Measurements from ENCODE around the gene DCLRE1B.

The DCLRE1B gene

DNA sequence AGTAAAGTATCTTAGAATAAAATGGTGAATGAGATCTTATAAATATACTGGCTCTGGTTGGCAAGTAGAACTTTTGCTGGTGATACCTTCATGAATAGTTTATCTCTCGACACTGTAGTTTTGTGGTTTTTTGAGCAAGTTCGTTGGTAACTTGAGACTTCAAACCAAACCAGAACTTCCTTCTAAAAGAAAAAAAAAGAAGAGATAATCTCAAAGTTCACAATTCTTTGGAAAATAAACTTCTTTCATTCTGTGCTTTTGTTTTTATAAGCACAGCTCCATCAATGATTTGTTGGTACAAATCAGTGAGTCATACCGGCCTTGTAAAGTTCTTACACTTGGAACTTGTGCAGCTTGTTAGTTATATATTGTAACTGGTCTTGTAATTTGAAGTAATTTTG, 26.3 kb downstream of the DCLRE1B start:
- peaks cover 13% of the 10 kb centered on the region; the same call in 1 of the 2 replicates for H3F3A ChIP-seq (ENCODE audit: low read depth)
- peak overlapping the region; percentile 80 for H3K9ac ChIP-seq (ENCODE audit: low read depth, low read length, poor library complexity, severe bottlenecking)
- peaks cover 67% of the 10 kb centered on the region for H3K79me2 ChIP-seq (ENCODE audit: insufficient read depth, low read length)
- peak overlapping the region; percentile 100 for H3K4me2 ChIP-seq (ENCODE audit: low read depth, low read length, poor library complexity, severe bottlenecking)
- no peaks in the 10 kb centered on the region for H3K36me3 ChIP-seq (ENCODE audit: insufficient read depth, low read length)
- TF ChIP-seq EZH2phosphoT487 (IDR thresholded peaks at IDR 0.05; ENCODE audit: borderline replicate concordance) = no peak
- no peak for TF ChIP-seq CTCF (conservative IDR thresholded peaks at IDR 0.05; ENCODE audit: low read length)
- peaks cover 60% of the 10 kb centered on the region for H3K4me1 ChIP-seq (ENCODE audit: insufficient read depth, low read length, poor library complexity, severe bottlenecking)
- H4K20me1 ChIP-seq (ENCODE audit: insufficient read depth, low read length, poor library complexity, severe bottlenecking) = peaks cover 65% of the 10 kb centered on the region
- peak overlapping the region; percentile 79 for H3K4me3 ChIP-seq (ENCODE audit: low read length, poor library complexity, severe bottlenecking)
- no peaks in the 10 kb centered on the region for H3K27me3 ChIP-seq (ENCODE audit: insufficient read depth, low read length, poor library complexity, severe bottlenecking)
- H2AFZ ChIP-seq (ENCODE audit: low read length) = no peak overlapping the region
- no peaks in the 10 kb centered on the region for H3K9me3 ChIP-seq (ENCODE audit: insufficient read depth, low read depth, low read length)
- no peaks in the 10 kb centered on the region for H3K9me2 ChIP-seq (replicated peaks; ENCODE audit: low read depth, low read length)

GRCh38 chr1:113934006-113934405, 28.9 kb downstream of the DCLRE1B start:
- H3K9ac ChIP-seq (ENCODE audit: low read depth, low read length, poor library complexity, severe bottlenecking) = peak overlapping the region; percentile 80
- H3K27me3 ChIP-seq (ENCODE audit: insufficient read depth, low read length, poor library complexity, severe bottlenecking) = no peaks in the 10 kb centered on the region
- H3K9me3 ChIP-seq (ENCODE audit: insufficient read depth, low read depth, low read length) = no peaks in the 10 kb centered on the region
- no peaks in the 10 kb centered on the region for H3K36me3 ChIP-seq (ENCODE audit: insufficient read depth, low read length)
- TF ChIP-seq CTCF (conservative IDR thresholded peaks at IDR 0.05; ENCODE audit: low read length) (no peak), EZH2phosphoT487 (IDR thresholded peaks at IDR 0.05; ENCODE audit: borderline replicate concordance) (no peak)
- H2AFZ ChIP-seq (ENCODE audit: low read length) = no peak overlapping the region
- peak overlapping the region; percentile 100 for H3K4me2 ChIP-seq (ENCODE audit: low read depth, low read length, poor library complexity, severe bottlenecking)
- H3F3A ChIP-seq (ENCODE audit: low read depth) = peaks cover 13% of the 10 kb centered on the region; the same call in 1 of the 2 replicates
- H3K4me3 ChIP-seq (ENCODE audit: low read length, poor library complexity, severe bottlenecking) = peak overlapping the region; percentile 79
- H3K79me2 ChIP-seq (ENCODE audit: insufficient read depth, low read length) = peaks cover 93% of the 10 kb centered on the region
- peaks cover 73% of the 10 kb centered on the region for H3K4me1 ChIP-seq (ENCODE audit: insufficient read depth, low read length, poor library complexity, severe bottlenecking)
- H3K9me2 ChIP-seq (replicated peaks; ENCODE audit: low read depth, low read length) = no peaks in the 10 kb centered on the region
- peaks cover 89% of the 10 kb centered on the region for H4K20me1 ChIP-seq (ENCODE audit: insufficient read depth, low read length, poor library complexity, severe bottlenecking)

DNA sequence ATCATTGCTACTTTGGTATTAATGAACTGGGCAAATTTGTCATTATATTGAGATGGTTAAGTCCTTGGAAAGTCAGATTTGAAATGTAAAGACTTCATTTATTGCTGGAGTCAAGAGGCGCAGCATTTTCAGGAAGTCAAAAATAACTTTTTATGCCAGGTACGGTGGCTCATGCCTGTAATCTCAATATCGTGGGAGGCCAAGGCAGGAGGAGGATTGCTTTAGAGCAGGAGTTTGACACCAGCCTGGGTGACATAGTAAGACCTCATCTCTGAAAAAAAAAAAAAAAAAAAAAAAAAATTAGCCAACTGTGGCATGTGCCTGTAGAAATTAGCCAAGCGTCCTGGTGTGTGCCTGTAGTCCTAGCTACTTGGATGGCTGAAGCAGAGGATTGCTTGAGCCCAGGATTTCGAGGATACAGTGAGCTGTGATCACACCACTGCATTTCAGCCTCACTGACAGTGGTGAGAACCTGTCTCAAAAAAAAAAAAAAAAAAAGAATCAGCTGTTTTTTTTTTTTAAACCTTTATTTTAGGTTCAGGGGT, 29.5 kb downstream of the DCLRE1B start:
- H3K79me2 ChIP-seq (ENCODE audit: insufficient read depth, low read length) = peaks cover 98% of the 10 kb centered on the region
- no peaks in the 10 kb centered on the region; the same call in 1 of the 2 replicates for H3K36me3 ChIP-seq (ENCODE audit: insufficient read depth, low read length)
- H3K4me3 ChIP-seq (ENCODE audit: low read length, poor library complexity, severe bottlenecking) = peak overlapping the region; percentile 79
- H4K20me1 ChIP-seq (ENCODE audit: insufficient read depth, low read length, poor library complexity, severe bottlenecking) = peaks cover 95% of the 10 kb centered on the region
- TF ChIP-seq CTCF (conservative IDR thresholded peaks at IDR 0.05; ENCODE audit: low read length) = no peak
- no peak for TF ChIP-seq EZH2phosphoT487 (IDR thresholded peaks at IDR 0.05; ENCODE audit: borderline replicate concordance)
- no peaks in the 10 kb centered on the region for H3K27me3 ChIP-seq (ENCODE audit: insufficient read depth, low read length, poor library complexity, severe bottlenecking)
- H3K4me1 ChIP-seq (ENCODE audit: insufficient read depth, low read length, poor library complexity, severe bottlenecking) = peaks cover 79% of the 10 kb centered on the region
- H3K9me2 ChIP-seq (replicated peaks; ENCODE audit: low read depth, low read length) = no peaks in the 10 kb centered on the region
- no peak overlapping the region for H2AFZ ChIP-seq (ENCODE audit: low read length)
- no peaks in the 10 kb centered on the region for H3K9me3 ChIP-seq (ENCODE audit: insufficient read depth, low read depth, low read length)
- peak overlapping the region; percentile 80 for H3K9ac ChIP-seq (ENCODE audit: low read depth, low read length, poor library complexity, severe bottlenecking)
- H3K4me2 ChIP-seq (ENCODE audit: low read depth, low read length, poor library complexity, severe bottlenecking) = peak overlapping the region; percentile 100
- H3F3A ChIP-seq (ENCODE audit: low read depth) = peaks cover 13% of the 10 kb centered on the region; the same call in 1 of the 2 replicates

All from Loucy (cell line).